ENCODE data around the gene ADH1C.

The ADH1C gene

GRCh38 chr4:99293357-99293756, 59.2 kb downstream of the ADH1C start:
- Histone ChIP-seq H3K79me2 (no peaks in the 10 kb centered on the region), H3K9ac (no peak overlapping the region), H2AFZ (no peak overlapping the region), H3K27ac (no peak overlapping the region), H3K4me3 (ENCODE audit: low read depth, low read length) (no peak overlapping the region), H3K36me3 (ENCODE audit: control insufficient read depth, insufficient read depth, low read length) (no peaks in the 10 kb centered on the region), H3K4me2 (ENCODE audit: low read length) (no peak overlapping the region), H3K9me3 (ENCODE audit: control insufficient read depth, low read length) (no peaks in the 10 kb centered on the region), H3K4me1 (no peaks in the 10 kb centered on the region), H3K27me3 (ENCODE audit: control insufficient read depth, insufficient read depth, low read length) (no peaks in the 10 kb centered on the region)
- TF ChIP-seq, protein P1, sequence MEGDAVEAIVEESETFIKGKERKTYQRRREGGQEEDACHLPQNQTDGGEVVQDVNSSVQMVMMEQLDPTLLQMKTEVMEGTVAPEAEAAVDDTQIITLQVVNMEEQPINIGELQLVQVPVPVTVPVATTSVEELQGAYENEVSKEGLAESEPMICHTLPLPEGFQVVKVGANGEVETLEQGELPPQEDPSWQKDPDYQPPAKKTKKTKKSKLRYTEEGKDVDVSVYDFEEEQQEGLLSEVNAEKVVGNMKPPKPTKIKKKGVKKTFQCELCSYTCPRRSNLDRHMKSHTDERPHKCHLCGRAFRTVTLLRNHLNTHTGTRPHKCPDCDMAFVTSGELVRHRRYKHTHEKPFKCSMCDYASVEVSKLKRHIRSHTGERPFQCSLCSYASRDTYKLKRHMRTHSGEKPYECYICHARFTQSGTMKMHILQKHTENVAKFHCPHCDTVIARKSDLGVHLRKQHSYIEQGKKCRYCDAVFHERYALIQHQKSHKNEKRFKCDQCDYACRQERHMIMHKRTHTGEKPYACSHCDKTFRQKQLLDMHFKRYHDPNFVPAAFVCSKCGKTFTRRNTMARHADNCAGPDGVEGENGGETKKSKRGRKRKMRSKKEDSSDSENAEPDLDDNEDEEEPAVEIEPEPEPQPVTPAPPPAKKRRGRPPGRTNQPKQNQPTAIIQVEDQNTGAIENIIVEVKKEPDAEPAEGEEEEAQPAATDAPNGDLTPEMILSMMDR (IDR thresholded peaks at IDR 0.05) = no peak

DNA sequence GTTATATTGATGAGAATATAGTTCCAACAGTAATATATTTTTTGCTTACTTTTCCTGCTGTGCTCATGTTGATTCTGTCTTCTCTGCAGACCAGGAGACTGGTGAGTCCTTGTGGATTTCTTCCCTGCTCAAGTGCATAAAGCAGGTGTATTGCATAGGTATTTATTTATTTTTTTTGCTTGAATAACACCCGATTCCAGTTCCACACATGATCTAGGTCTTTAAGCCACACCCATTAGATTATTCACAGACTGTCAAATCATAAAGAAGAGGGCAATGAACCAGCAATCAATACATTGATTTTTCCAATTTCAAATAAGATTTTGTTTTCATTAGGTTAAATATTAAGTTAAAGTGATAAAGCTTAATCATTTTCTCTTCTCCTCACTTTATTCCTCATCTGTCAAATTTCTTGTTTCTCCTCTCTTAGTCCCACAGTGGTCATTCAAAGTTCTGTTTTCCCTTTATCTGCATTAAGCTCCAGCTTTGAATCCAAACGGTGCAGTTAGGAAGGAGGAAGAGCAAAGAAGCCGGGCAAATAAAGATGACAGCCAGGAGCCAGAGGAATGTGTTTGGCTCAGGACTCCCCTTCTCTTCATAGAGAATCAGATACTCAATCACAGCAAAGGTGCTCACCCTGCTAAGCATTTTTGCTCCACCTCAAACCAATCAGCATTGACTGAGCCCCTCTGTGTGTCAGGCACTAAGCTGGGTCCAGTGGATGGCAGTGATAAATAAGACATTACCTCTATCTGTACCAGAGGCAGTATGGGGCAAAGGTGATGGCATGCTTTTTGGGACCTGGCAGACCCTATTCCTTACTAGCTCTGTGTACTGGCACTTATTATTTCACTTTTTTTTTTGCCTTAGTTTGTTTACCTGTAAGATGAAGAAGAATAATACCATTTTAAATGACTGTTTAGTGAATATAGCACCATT, 61.4 kb downstream of the ADH1C start, which contains the start of gene ADH1A:
Gene ADH1A (minus strand): TSS at position 138 of the 939 bp plus-strand sequence. CDS start 71 bp downstream, at position 67.
- TF ChIP-seq, protein P1 (IDR thresholded peaks at IDR 0.05) = no peak
- no peak within 1 kb of the TSS for H2AFZ ChIP-seq
- no peaks in the 10 kb centered on the region for H3K79me2 ChIP-seq
- no peak within 1 kb of the TSS for H3K27ac ChIP-seq
- no peaks in the 10 kb centered on the region for H3K36me3 ChIP-seq (ENCODE audit: control insufficient read depth, insufficient read depth, low read length)
- no peaks in the 10 kb centered on the region for H3K27me3 ChIP-seq (ENCODE audit: control insufficient read depth, insufficient read depth, low read length)
- H3K4me2 ChIP-seq (ENCODE audit: low read length) = no peak within 1 kb of the TSS
- no peaks in the 10 kb centered on the region for H3K4me1 ChIP-seq
- H3K9ac ChIP-seq = no peak within 1 kb of the TSS
- no peak within 1 kb of the TSS for H3K4me3 ChIP-seq (ENCODE audit: low read depth, low read length)
- no peaks in the 10 kb centered on the region for H3K9me3 ChIP-seq (ENCODE audit: control insufficient read depth, low read length)

Measured in parathyroid adenoma (tissue), 2 donors.